ES-I3 (cell line): ENCODE measurements around the gene IER5.
A peak's percentile ranks its signal among the peaks of the same experiment; 100 is the strongest.

Source experiments
- H3K36me3 ChIP-seq: 2 replicates; pipeline ENCODE4 v1.6.1; 2013; ENCODE audit warnings: mild to moderate bottlenecking, low read length, control low read depth, moderate library complexity; ENCODE audit not compliant: insufficient read depth
- H3K4me1 ChIP-seq: 2 replicates; pipeline ENCODE4 v1.6.1; 2013; ENCODE audit warnings: mild to moderate bottlenecking, control low read depth, low read length; ENCODE audit not compliant: insufficient read depth
- H3K9ac ChIP-seq: 2 replicates; pipeline ENCODE4 v1.6.1; 2013; ENCODE audit warnings: low read depth, mild to moderate bottlenecking, low read length, moderate library complexity
- H3K9me3 ChIP-seq: 2 replicates; pipeline ENCODE4 v1.6.1; 2013; ENCODE audit warnings: mild to moderate bottlenecking, low read length, moderate library complexity; ENCODE audit not compliant: control insufficient read depth, insufficient read depth

The IER5 gene

GRCh38 chr1:181084606-181084969 is 3.9 kb upstream of the IER5 start:
- no peak overlapping the region for H3K9ac ChIP-seq
- H3K36me3 ChIP-seq, result no peaks in the 10 kb centered on the region
- peaks cover 5% of the 10 kb centered on the region; the same call in 1 of the 2 replicates for H3K4me1 ChIP-seq
- H3K9me3 ChIP-seq, result no peaks in the 10 kb centered on the region

GRCh38 chr1:181086091-181086490 is 2.4 kb upstream of the IER5 start:
- peaks cover 5% of the 10 kb centered on the region; the same call in 1 of the 2 replicates for H3K4me1 ChIP-seq
- H3K36me3 ChIP-seq, result no peaks in the 10 kb centered on the region; the same call in 1 of the 2 replicates
- no peak overlapping the region for H3K9ac ChIP-seq
- no peaks in the 10 kb centered on the region for H3K9me3 ChIP-seq

GRCh38 chr1:181086926-181087325 is 1.6 kb upstream of the IER5 start:
- Histone ChIP-seq H3K9me3 (no peaks in the 10 kb centered on the region), H3K4me1 (peaks cover 3% of the 10 kb centered on the region; the same call in 1 of the 2 replicates)

GRCh38 chr1:181087400-181087901 is 1.0 kb upstream of the IER5 start:
- H3K9ac ChIP-seq, result no peak overlapping the region; the same call in 1 of the 2 replicates
- H3K36me3 ChIP-seq, result no peaks in the 10 kb centered on the region; the same call in 1 of the 2 replicates
- H3K9me3 ChIP-seq, result no peaks in the 10 kb centered on the region
- H3K4me1 ChIP-seq, result peaks cover 3% of the 10 kb centered on the region; the same call in 1 of the 2 replicates

More at GRCh38 chr1:181086926-181087325, 1.6 kb upstream of the IER5 start:
- H3K9ac ChIP-seq, result no peak overlapping the region
- no peaks in the 10 kb centered on the region; the same call in 1 of the 2 replicates for H3K36me3 ChIP-seq

GRCh38 chr1:181089017-181089675 is 646 bp downstream of the IER5 start:
- Histone ChIP-seq H3K9ac (peak overlapping the region; percentile 55), H3K36me3 (no peaks in the 10 kb centered on the region; the same call in 1 of the 2 replicates), H3K9me3 (no peaks in the 10 kb centered on the region), H3K4me1 (peaks cover 4% of the 10 kb centered on the region)

- peaks cover 12% of the 10 kb centered on the region for H3K4me1 ChIP-seq
- no peaks in the 10 kb centered on the region for H3K9me3 ChIP-seq
- H3K36me3 ChIP-seq, result no peaks in the 10 kb centered on the region; the same call in 1 of the 2 replicates
- H3K9ac ChIP-seq, result peak overlapping the region; percentile 55
Measured at GRCh38 chr1:181089676-181090544, 1.4 kb downstream of the IER5 start.

GRCh38 chr1:181090641-181091126 is 2.2 kb downstream of the IER5 start:
- peaks cover 20% of the 10 kb centered on the region for H3K4me1 ChIP-seq
- H3K9ac ChIP-seq, result peak overlapping the region; percentile 55; the same call in 1 of the 2 replicates
- no peaks in the 10 kb centered on the region; the same call in 1 of the 2 replicates for H3K36me3 ChIP-seq
- H3K9me3 ChIP-seq, result no peaks in the 10 kb centered on the region

- H3K9ac ChIP-seq, result peak overlapping the region; percentile 55; the same call in 1 of the 2 replicates
- H3K36me3 ChIP-seq, result no peaks in the 10 kb centered on the region; the same call in 1 of the 2 replicates
- peaks cover 28% of the 10 kb centered on the region for H3K4me1 ChIP-seq
- no peaks in the 10 kb centered on the region for H3K9me3 ChIP-seq
Measured at GRCh38 chr1:181091309-181092040, 3.0 kb downstream of the IER5 start.

GRCh38 chr1:181092056-181092455 is 3.6 kb downstream of the IER5 start:
- no peaks in the 10 kb centered on the region; the same call in 1 of the 2 replicates for H3K36me3 ChIP-seq
- peaks cover 33% of the 10 kb centered on the region for H3K4me1 ChIP-seq
- peak overlapping the region; percentile 55; the same call in 1 of the 2 replicates for H3K9ac ChIP-seq

GRCh38 chr1:181092883-181093458 is 4.5 kb downstream of the IER5 start:
- Histone ChIP-seq H3K36me3 (no peaks in the 10 kb centered on the region; the same call in 1 of the 2 replicates), H3K4me1 (peaks cover 34% of the 10 kb centered on the region), H3K9ac (no peak overlapping the region), H3K9me3 (no peaks in the 10 kb centered on the region)

More at GRCh38 chr1:181092056-181092455, 3.6 kb downstream of the IER5 start:
- no peaks in the 10 kb centered on the region for H3K9me3 ChIP-seq

- peaks cover 43% of the 10 kb centered on the region for H3K4me1 ChIP-seq
- H3K9me3 ChIP-seq, result no peaks in the 10 kb centered on the region
- H3K9ac ChIP-seq, result no peak overlapping the region; the same call in 1 of the 2 replicates
- no peaks in the 10 kb centered on the region; the same call in 1 of the 2 replicates for H3K36me3 ChIP-seq
Measured at GRCh38 chr1:181094416-181095212, 6.1 kb downstream of the IER5 start.

GRCh38 chr1:181095260-181095659 is 6.8 kb downstream of the IER5 start:
- H3K36me3 ChIP-seq, result no peaks in the 10 kb centered on the region; the same call in 1 of the 2 replicates
- H3K4me1 ChIP-seq, result peaks cover 48% of the 10 kb centered on the region
- no peaks in the 10 kb centered on the region for H3K9me3 ChIP-seq
- H3K9ac ChIP-seq, result no peak overlapping the region

GRCh38 chr1:181095763-181096184 is 7.3 kb downstream of the IER5 start:
- no peak overlapping the region; the same call in 1 of the 2 replicates for H3K9ac ChIP-seq
- H3K4me1 ChIP-seq, result peaks cover 52% of the 10 kb centered on the region
- H3K36me3 ChIP-seq, result no peaks in the 10 kb centered on the region; the same call in 1 of the 2 replicates
- H3K9me3 ChIP-seq, result no peaks in the 10 kb centered on the region
